HEK293T (cell line): ENCODE data around the gene HPSE2.

ENCODE experiments used
- ARNT ChIP-seq: fragments of 450-650 bp; IDR thresholded peaks from 2 replicates; pipeline ENCODE4 v1.6.1; 2017; ENCODE audit warnings: mild to moderate bottlenecking
- BHLHE40 ChIP-seq: fragments of 450-650 bp; IDR thresholded peaks from 2 replicates; pipeline ENCODE4 v1.6.1; 2016; ENCODE audit warnings: mild to moderate bottlenecking, moderate library complexity, borderline replicate concordance
- ELF4 ChIP-seq: fragments of 450-650 bp; IDR thresholded peaks from 2 replicates; pipeline ENCODE4 v1.6.1; 2017; ENCODE audit warnings: antibody characterized with exemption
- FOXA1 ChIP-seq: fragments of 450-650 bp; IDR thresholded peaks from 2 replicates; pipeline ENCODE4 v1.6.1; 2016; ENCODE audit warnings: mild to moderate bottlenecking
- FOXK2 ChIP-seq: fragments of 450-650 bp; IDR thresholded peaks from 2 replicates; pipeline ENCODE4 v1.6.1; 2016; ENCODE audit warnings: mild to moderate bottlenecking
- FOXM1 ChIP-seq: fragments of 450-650 bp; IDR thresholded peaks from 2 replicates; pipeline ENCODE4 v1.6.1; 2017; ENCODE audit warnings: mild to moderate bottlenecking, borderline replicate concordance
- HDGF ChIP-seq: fragments of 450-650 bp; IDR thresholded peaks from 2 replicates; pipeline ENCODE4 v1.6.1; 2017; ENCODE audit warnings: antibody characterized with exemption, borderline replicate concordance
- LEF1 ChIP-seq: fragments of 450-650 bp; IDR thresholded peaks from 2 replicates; pipeline ENCODE4 v1.6.1; 2017; ENCODE audit warnings: mild to moderate bottlenecking, borderline replicate concordance
- NFRKB ChIP-seq: fragments of 450-650 bp; IDR thresholded peaks from 2 replicates; pipeline ENCODE4 v1.6.1; 2016; ENCODE audit warnings: mild to moderate bottlenecking, moderate library complexity
- SUZ12 ChIP-seq: fragments of 450-650 bp; IDR thresholded peaks from 2 replicates; pipeline ENCODE4 v1.6.1; 2016; ENCODE audit warnings: mild to moderate bottlenecking
- ZNF384 ChIP-seq: fragments of 450-650 bp; IDR thresholded peaks from 2 replicates; pipeline ENCODE4 v1.6.1; 2016

DNA sequence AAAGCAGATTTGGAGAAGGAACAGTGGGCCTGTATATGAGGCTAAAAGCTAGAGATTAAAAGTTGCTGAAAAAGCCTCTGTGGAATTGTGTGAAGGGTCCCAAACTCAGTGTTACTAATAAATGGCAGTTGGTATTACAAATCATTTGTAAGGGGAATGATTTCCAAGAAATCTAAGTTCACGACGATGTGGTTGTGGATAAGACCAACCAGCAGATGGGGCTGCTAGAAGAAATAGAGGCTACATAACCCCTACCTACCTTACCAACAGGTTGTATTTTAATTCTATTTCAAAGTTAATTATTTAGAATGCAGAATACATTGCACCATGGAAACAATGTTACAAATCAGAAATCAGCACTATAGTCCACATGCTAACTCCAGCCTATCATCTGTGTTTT is 377.1 kb downstream of the HPSE2 start:
- TF ChIP-seq BHLHE40 (no peak), ELF4 (no peak), FOXK2 (no peak), LEF1 (no peak), HDGF (no peak), NFRKB (no peak), ZNF384 (no peak), SUZ12 (no peak), FOXA1 (no peak), FOXM1 (no peak), ARNT (no peak)
